Smooth muscle cell of the brain vasculature (primary cell): ENCODE measurements around the gene NR2E1.

Source experiments
- DNase-seq: peaks from one replicate; pipeline ENCODE4 v3.0.0-alpha.2; 2012; ENCODE audit warnings: low read depth, low spot score

Gene NR2E1

DNA sequence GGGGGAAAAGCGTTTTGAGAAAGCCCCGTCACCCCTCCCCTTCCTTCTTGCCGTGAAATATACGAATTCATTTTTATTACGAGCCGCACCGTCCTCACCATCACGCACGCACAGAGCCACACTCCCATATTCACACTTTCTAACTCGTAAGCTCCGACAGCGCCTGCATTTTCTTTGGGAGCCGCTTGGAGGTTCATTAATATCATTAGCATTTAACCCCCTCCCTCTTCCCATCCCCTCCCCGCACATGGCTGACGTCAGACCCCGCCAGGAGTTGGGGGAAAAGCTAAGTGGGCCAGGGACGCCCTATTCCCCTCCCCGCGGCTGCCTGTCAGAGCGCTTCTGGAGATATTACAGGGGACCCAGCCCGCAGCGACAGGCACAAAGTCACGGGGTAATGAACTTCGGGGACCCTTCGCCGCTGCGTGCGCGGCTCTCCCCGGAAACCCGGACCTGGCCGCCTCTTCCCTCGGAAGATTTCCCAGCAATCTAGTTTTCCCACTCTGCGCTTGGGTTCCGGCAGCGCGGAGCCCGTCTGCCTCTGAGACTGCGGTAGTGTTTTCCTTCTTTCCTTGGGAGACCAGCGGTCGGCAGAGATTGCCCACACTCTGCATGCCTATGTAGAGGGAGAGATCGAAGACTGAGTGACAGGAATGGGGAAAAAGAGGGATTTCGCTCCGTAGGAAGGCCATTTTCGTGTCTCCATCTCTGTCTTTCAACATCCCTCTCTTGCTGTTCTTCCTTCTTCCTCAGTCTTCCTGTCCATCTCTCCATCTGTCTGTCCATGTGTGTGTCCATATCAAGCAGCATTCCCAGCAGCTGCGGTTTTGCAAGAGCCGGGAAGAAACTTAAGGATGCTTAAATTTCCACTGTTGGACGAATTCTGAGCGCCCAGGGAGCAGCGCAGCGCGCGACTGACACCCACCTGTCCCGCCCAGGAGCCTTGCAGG, at the start of gene NR2E1:
TSS of gene NR2E1 (plus strand) at position 309 of the 950 bp plus-strand sequence. CDS start 744 bp downstream, outside the sequence.
- DNase-seq = no peak

DNA sequence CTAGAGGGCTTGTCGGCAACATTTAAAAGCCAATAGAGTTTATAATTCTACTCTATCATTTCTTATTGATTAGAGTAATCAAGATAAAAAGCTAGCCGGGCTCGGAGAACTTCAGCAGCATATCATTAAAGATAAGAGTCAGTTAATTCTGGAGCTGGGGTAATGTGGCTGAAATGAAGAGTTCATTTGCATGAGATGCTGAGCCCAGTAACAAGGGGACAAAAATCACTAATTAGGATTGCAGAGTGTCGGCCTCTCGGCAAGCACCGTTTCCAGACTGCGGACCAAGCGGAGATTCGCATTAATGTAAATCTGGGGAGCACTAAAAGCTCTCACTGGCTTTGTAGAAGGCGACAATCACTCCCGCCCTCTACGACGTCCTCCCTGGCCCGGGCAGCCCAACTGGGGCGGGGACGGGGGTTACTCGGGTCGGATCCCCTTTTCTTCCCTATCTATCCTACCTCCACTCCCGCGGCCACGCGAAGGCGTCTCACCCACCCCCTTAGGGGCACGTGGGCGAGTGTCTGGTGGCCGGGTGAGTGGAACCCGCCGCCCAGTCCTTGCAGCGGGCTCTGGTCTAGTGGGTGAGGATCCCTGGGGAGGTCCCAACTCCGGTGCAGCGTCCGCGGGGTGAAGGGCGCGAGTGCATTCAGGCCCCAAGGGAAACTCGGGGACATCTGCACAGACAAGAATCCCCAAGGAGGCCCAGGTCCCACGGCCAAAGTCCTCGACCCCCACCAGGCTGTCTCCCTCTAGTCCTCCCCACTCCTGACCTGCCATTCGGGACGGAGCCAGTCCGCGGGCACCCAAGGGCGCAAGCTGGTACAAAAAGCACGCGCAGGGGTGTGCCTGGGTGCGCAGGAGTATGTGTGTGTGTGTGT, 49.0 kb upstream of the NR2E1 start:
- DNase-seq = no peak

DNA sequence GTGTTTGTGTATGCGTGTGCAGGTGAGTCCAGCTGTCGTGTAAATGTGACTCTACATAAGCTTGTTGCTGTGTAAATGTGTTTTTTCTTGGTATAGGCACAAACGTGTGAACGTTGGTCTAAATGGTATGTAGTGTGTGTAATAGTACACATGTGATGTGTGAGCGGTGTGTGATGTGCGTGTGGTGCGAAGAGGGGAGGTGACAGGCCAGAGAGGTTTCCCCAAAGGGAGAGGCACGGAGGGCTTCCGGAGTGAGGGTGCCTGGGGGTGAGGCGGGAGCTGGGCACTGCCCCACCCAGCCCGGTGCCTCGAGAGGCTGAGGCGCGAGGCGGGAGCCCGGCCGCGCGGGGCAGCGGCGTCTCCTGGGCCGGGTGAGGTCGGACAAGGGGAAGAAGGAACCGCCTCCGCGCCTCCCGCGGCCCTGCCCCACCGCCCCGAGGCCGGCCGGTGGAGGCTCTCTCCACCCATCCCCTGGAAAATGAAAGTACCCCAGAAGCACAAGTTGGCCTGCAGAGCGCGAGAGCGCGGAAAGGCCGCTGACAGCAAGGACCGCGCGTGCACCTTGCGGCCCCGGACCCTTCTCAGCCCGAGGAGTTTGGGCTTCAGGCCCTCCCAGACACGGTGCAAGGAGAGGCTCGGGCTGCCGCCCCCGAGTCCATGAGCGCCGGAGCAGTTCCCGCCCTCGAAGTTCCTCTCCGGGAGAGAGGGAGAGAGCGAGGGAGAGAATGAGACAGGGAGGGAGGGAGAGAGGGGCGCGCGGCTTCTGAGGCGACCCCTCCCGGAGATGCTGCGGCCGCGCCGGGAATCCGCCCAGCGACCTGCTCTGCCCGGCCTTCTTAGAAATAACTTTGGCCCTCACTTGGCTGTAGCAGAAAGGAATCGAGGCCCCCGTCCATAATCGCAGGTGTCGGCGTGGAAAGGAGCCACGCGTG, 48.1 kb upstream of the NR2E1 start:
- no peak for DNase-seq

DNA sequence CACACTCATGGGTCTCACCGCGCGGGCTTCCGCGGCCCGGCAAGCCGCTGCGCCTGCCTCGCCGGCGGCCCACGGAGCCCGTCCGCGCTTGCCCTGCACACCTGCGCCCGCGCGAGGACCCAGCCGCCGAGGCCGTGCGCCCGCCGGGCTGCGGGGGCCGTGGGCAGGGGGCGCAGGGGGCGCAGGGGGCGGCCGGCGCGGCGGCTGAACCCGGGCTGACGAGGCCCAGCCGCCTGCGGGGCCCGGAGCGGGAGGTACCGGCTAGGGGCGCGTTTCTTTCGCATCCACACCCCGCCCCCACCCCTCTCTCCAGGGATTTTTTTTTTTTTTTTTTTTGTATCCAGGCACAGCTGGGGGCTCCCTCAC, 47.5 kb upstream of the NR2E1 start:
- no peak for DNase-seq

DNA sequence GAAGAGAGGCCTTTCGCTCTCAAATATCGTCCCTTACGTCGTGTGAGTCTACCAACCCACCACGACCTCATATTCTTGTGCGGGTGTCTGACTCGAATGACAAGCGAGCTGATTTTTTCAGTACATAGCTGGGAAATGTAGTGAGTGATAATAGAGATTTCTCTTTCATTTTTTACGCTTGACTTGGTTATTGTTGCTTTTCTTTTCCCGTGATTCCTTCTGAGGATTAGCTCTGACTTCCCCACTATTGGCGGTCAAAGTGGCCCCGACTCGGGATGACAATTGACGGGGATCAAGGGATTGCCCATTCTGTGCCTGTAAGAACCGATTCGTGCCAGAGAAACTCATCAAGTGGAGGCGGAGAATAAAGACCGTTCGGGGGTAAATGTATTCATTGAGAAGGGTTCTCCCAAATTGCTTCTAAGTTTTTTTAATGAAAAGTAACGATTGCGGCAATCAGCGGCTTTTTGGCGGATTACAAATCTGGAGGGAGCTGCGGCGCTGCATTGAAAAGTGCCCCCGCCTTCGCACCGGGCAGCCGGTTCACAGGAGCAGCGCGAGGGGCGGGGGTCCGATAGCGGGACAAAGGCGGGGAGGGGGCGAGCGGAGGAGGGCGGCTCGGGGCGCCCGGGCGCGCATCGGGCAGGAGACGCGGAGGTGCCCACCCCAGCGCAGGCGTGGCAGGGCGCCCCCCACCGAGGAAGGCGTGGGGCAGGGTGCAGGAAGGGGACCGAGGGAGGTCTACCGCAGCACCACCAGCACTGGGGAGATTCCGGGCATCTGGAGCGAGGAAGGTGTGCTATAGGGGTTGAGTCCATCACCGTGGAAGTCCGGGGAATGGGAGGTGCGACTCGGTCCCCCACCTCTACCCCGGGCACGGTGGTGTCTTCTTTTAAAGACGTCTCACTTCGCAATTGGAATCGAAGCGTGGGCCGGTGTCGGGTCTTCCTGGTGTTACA, 46.7 kb upstream of the NR2E1 start:
- no peak for DNase-seq

DNA sequence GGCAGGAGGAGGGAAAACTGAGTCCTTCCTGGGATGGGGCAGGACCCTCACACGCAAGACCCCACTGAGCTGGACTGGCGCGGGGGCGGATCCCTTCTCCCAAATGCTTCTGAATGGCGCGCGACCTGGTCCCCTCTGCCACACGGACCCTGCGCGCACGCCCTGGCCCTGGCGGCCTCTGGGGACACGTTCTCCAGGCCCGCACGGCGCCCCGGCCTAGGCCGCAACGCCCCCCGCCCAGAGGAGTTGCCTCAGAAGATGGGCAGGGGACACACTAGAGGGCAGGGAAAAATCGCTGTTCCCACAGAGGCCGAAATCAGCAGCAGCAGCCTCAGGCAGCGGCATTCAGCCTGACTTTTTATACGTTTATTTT, 46.1 kb upstream of the NR2E1 start:
- no peak for DNase-seq

DNA sequence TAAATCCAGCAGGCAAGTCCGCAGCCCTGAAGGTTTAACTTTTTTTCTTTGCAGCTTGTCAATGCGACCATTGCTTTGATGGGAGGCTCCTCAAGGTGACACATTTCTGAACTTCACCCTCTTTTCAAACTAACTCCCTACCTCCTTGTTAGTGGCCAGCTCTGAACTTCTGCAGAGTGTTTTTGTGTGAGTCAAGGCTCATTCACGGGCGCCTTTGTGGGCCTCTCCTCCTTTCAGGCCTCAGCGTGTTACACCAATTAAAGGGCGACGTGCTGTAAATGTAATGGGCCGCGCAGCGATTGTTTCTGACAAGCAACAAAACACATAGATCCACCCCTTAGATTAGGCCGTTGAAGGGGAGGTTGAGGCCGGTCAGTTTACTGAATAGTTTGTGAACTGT, 45.5 kb upstream of the NR2E1 start:
- DNase-seq = no peak

DNA sequence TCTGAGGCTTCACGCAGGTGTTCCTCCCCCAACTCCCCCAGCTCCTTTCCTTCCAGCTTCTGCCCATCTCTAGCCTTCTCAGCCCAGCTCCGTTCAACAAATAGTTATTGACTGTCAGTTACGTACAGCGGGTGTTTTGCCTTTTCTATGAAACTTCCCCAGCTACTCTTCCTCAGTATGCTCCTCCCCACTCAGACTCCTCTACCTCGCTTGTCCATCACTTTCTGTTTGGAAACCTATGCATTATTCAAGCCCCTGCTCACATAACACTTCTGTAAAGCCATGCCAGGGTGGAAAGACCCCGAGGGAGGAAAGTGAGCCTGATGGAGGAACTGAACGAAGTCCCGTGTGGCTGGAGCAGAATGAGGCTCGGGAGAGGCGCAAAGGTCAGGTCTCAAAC, 44.2 kb upstream of the NR2E1 start:
- DNase-seq = no peak

DNA sequence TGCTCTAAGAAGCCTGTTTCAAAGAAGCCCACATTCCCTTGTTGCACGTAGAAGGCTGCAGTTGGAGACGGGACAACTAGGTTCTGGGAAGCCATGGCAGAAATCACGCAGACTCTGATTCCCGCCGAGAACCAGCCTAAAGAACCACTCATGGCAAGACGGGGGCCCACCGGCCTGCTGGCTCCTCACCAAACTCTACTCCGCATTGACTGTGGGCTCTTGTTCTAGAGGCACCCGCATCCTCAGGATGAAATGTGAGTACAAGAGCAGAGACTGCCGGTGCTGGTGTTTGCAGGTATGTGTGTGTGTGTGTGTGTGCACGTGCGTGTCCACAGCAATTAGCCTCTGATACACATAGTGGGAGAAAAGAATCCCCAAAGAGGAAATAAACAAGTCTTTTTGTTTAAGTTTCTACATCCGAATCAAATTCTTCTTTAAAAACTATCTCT, 42.3 kb upstream of the NR2E1 start:
- no peak for DNase-seq

DNA sequence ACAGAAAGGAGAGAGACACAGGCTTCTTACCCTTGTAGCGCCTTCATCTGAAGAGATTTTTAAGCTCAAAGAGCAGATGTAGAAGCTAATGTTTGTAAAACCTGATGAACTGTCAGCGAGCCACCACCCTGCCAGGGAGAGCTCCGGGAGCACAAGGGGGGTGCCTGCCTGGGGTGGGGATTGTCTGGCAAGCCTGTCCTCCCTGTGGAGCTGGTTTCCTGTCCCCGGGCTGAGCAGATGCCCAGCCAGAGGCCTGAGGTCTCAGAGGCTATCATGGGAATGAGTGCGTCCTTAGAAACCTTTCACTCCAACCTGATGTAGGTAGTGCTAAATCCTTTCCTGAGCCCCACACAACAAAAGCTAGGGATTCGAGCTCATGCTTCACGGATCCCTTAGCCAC, 41.9 kb upstream of the NR2E1 start:
- DNase-seq = no peak

DNA sequence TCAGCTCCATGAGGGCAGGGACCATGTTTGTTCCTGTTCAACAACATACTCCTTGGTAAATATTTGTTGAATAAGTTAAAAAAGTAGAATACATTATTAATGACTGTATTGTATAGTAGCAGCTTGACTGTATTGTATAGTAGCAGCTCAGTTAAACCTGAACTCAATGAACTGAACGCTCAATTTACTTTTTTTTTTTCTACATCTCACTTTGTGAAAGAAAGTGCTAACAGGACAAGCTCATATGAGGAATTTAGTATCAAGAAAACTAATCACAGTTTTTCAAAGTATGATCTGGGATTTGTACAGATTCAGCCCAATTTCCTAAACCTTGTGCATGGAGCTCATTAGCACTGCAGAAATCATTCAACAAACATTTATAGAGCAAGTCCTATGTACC, 38.8 kb upstream of the NR2E1 start:
- DNase-seq = no peak

DNA sequence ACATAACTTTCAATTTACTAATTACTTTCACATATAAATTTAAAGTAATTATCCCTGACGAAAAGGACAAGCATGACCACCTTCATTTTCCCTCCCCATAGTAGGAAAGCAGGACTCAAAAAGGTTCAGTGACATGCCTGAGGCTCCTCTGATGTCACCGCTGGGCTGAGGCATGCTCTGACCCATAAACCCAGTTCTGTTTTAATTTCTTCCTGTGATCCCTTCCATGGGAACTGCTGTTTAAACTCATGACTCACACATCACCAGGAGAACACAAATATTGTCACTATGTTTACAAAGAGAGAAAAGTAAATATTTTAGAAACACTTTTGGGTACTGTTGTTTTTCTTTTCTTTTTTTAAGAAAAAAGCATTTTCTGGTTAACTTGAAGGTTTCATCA, 38.0 kb upstream of the NR2E1 start:
- DNase-seq = peak; percentile 79

DNA sequence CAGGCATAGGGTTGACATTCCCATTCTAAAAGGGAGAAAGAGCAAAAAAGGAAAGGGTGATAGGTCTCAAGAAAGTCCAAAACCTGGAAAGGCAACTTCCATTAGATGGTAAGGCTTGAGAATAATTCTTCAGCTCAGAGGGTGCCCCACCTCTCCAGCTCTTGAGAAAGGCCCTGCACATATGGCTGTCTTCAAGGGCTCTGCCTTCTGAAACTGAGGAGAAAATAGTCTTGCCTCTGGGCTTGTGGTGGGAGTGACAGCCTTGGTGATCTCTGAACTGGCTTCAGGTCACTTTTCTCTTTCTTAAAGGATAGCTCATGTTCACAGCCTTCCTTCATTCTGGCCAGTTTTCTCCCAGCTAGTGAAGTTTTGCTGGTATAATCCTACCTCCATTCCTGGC, 35.6 kb upstream of the NR2E1 start:
- DNase-seq = no peak

DNA sequence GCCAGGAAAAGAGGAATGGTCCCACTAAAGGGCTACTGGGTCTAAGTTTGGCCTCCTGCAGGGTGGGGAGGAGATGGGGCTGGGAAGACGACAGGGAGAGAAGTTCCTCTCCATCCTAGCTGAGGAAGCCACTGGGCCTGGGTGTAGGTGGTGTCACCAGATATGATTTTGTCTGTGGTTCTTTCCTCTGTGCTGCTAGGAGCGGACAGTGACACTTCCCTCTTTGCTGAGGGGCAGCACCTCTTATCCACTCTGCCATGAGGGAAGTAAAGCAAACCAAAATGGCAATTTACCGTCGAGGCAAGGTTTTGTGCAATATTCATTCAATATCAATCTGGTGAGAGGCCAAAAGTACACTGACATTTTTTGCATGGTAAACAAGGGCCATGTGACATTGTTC, 33.0 kb upstream of the NR2E1 start:
- no peak for DNase-seq

DNA sequence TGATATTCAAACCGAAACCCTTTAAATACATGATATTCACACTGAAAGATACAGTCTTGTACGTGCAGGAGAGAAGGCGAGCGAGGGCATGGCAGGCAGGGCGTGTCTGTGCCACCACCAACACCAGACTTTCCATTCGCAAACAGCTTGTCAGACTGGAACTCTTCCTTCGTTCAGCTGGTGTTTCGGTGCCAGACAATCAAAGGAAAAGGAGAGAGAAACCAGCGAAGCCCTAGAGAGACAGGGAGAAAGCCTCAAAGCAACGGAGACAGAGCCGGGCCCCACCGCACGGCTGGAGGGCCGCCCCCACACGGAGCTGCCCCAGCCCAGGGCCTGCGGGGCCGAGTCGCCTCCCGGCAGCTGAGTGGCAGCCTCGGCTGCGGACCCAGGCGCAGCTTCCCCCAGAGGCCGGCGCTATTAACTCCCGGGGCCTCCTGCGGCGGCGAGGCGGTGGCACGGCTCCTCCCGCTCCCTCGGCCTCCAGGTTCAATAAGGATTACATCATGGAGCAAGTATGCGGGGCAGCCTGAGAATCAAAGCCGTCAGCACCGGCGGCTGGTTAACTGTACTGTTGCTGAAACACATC, 32.1 kb upstream of the NR2E1 start:
- peak; percentile 43 for DNase-seq

DNA sequence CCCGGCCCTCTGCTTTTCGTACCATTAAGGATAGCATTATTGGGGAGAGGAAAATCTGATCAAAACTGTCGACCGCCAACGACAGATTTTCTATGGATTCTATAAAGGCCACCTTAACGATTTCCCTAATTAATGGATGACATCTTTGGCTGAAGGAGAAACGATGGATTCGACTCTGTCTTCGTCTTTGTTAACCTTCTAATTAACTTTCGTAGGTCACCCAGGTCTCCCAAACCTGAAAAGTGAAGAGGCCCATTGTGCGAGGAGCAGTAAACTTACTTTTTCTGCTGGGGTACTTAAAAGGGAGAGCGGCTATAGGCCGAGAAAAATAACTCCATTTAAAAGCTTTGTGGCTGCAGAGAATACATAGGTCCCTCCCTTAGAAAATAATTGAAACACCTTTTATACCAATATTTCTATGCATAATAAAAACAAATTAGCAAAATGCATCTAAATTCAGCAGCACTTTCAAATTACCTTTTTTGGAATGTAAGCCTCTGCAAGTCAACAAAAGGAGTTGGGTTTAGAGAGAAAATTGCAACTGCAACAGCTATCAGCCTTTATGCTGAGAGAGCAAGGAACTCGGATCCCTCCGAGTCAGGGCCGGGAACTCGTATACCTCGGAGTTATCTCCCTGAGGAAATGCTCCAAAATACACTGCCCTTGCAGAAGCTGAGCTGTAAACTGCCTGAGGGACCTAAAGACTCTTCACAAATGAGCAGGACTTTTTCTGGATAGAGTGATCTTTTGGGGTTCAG, 31.4 kb upstream of the NR2E1 start:
- no peak for DNase-seq

DNA sequence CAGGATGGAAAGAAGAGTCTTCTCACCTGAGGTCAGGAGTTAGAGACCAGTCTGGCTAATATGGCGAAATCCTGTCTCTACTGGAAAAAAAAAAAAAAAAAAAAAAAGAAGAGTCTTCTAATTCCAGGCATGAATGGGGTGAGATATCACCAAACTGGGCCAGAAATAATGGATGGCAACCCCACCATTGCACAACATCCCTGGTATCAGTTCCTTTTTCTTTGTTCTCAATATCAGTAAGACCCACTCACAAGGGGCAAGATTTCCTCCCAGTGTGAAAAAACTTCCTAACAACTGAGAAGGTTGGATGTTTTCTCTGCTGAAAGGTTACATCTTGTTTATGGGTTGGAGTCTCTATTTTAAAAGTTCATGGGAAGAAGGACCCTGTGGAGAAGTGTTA, 23.6 kb upstream of the NR2E1 start:
- DNase-seq = no peak

DNA sequence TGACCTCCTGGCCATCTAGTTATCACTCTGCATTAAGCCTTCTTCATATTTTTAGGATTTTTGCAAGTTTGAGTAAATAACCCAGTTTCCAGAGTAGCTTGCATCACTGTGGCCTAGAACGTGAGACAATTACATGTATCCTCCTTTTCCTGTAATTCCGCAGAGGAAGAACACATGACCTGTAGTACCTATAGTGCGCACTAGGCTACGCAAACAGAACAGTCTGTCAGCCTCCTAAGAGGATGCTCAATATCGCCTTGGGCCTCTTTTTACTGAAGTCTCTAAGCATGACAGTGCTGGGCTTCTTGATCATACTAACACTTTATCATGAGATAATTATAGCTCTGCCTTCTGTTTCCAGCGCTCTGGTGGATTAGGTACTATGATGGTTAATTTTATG, 20.2 kb upstream of the NR2E1 start:
- DNase-seq = no peak

DNA sequence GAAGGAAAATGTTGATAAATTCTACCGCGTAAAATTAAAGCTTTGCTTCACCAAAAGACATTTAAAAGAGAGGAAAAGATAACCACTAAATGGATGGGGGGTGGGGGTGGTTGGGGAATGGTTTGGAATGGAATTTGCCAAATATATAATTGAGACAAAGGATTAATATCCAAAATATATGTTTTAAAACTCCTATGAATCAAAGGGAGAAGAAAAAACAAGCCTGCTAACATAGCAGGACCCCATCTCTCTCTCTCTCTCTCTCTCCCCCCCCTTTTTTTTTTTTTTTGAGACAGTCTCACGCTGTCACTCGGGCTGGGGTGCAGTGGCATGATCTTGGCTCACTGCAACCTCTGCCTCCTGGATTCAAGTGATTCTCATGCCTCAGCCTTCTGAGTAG, 13.4 kb upstream of the NR2E1 start:
- DNase-seq = no peak
